H1 (cell line): ENCODE data around the gene ACSL6. TPM values are rescaled to one million over a fixed set of nuclear protein-coding genes. Genes with fewer than 3 reads are reported as not detected.

Experiments used
- CTCF ChIA-PET: fragments of 300-600 bp; sonication (Branson Sonifier 250); formaldehyde crosslinking; loops from one replicate; lab custom pipeline; 2021; ENCODE audit not compliant: partially characterized antibody; lab: Charles Lee
- POLR2A ChIA-PET: fragments of 300-600 bp; sonication (Branson Sonifier 250); formaldehyde crosslinking; loops from one replicate; lab custom pipeline; 2021; ENCODE audit warnings: inconsistent platforms; ENCODE audit not compliant: partially characterized antibody; lab: Charles Lee
- DNase-seq, 2 experiments: peaks; one replicate each; pipeline versions ENCODE4 v3.0.0 to v3.0.0-alpha.2; 2010 to 2022; ENCODE audit warnings: low spot score in 2 of 2, low read depth in 1 of 2, mixed read lengths in 1 of 2
- FAIRE-seq: peaks from 2 replicates; lab custom pipeline; 2011; peaks lifted over from hg19 to GRCh38; lab: Jason Lieb, UNC
- H2AFZ ChIP-seq: 2 replicates; pipeline ENCODE4 v1.8.1; 2012; ENCODE audit warnings: low read length, inconsistent platforms
- H2AK5ac ChIP-seq: 2 replicates; pipeline ENCODE4 v1.6.1; 2013; ENCODE audit warnings: low read depth, low read length
- H2BK120ac ChIP-seq: replicated peaks from 2 replicates; pipeline ENCODE3; 2013; ENCODE audit warnings: low read depth, low read length, inconsistent platforms
- H2BK12ac ChIP-seq: 2 replicates; pipeline ENCODE4 v1.6.1; 2013; ENCODE audit warnings: low read depth, low read length
- H2BK15ac ChIP-seq: 2 replicates; pipeline ENCODE4 v1.6.1; 2013; ENCODE audit warnings: low read length
- H2BK20ac ChIP-seq: 2 replicates; pipeline ENCODE4 v1.6.1; 2013; ENCODE audit warnings: low read length
- H2BK5ac ChIP-seq: 2 replicates; pipeline ENCODE4 v1.6.1; 2013; ENCODE audit warnings: low read depth, low read length
- H3K14ac ChIP-seq: 2 replicates; pipeline ENCODE4 v1.6.1; 2013; ENCODE audit warnings: inconsistent platforms; ENCODE audit not compliant: insufficient read length
- H3K18ac ChIP-seq: 2 replicates; pipeline ENCODE4 v1.6.1; 2013; ENCODE audit warnings: low read length; ENCODE audit errors: extremely low read depth
- H3K23ac ChIP-seq: 2 replicates; pipeline ENCODE4 v1.6.1; 2013; ENCODE audit warnings: inconsistent platforms; ENCODE audit not compliant: insufficient read length
- H3K23me2 ChIP-seq: 2 replicates; pipeline ENCODE4 v1.6.1; 2013; ENCODE audit warnings: low read depth, low read length
- H3K27ac ChIP-seq: 2 replicates; pipeline ENCODE4 v1.6.1; 2011; ENCODE audit warnings: low read depth, low read length, inconsistent platforms
- H3K27me3 ChIP-seq, 4 experiments: replicated peaks in 1 of 4; 1 replicate in 1 of 4; 2 replicates in 3 of 4; pipeline versions ENCODE4 v1.6.1 to v1.8.1; 2011 to 2013; ENCODE audit warnings: low read length in 3 of 4, mild to moderate bottlenecking in 3 of 4, inconsistent platforms in 2 of 4, mixed read lengths in 2 of 4, moderate library complexity in 1 of 4; ENCODE audit not compliant: control insufficient read depth in 3 of 4, insufficient read depth in 3 of 4; ENCODE audit errors: extremely low read depth in 1 of 4
- H3K36me3 ChIP-seq, 4 experiments: 2 replicates each; pipeline versions ENCODE4 v1.6.1 to v1.8.1; 2011 to 2013; ENCODE audit warnings: mild to moderate bottlenecking in 4 of 4, low read length in 3 of 4, moderate library complexity in 2 of 4, control low read depth in 1 of 4, inconsistent platforms in 1 of 4; ENCODE audit not compliant: insufficient read depth in 4 of 4, control insufficient read depth in 2 of 4
- H3K4ac ChIP-seq: replicated peaks from 2 replicates; pipeline ENCODE3; 2013; ENCODE audit warnings: low read length, low read depth, mixed read lengths, inconsistent platforms; ENCODE audit not compliant: insufficient read length
- H3K4me1 ChIP-seq, 4 experiments: replicated peaks in 1 of 4; 1 replicate in 1 of 4; 2 replicates in 3 of 4; pipeline versions ENCODE4 v1.6.1 to v1.8.1; 2011 to 2013; ENCODE audit warnings: low read length in 3 of 4, inconsistent platforms in 2 of 4, mixed read lengths in 1 of 4; ENCODE audit not compliant: insufficient read depth in 4 of 4, control insufficient read depth in 3 of 4
- H3K4me2 ChIP-seq, 2 experiments: 2 replicates each; pipeline versions ENCODE4 v1.6.1 to v1.8.1; 2011 to 2013; ENCODE audit warnings: low read depth in 2 of 2, low read length in 2 of 2, control low read depth in 1 of 2, inconsistent platforms in 1 of 2, mild to moderate bottlenecking in 1 of 2; ENCODE audit not compliant: insufficient read depth in 1 of 2
- H3K4me3 ChIP-seq, 4 experiments: fragments of 200-600, 300-600 bp in 1 of 4; sonication (generic), shearing (Covaris generic), sonication (Bioruptor Twin) in 1 of 4; 2 replicates each; pipeline versions ENCODE4 v1.5.1 to v1.8.1; 2011 to 2016; ENCODE audit warnings: low read length in 4 of 4, low read depth in 3 of 4, control low read depth in 2 of 4, inconsistent platforms in 2 of 4, mild to moderate bottlenecking in 2 of 4, mixed read lengths in 1 of 4, moderate library complexity in 1 of 4; ENCODE audit not compliant: insufficient read depth in 2 of 4; ENCODE audit errors: extremely low read depth in 1 of 4
- H3K56ac ChIP-seq: replicated peaks from 2 replicates; pipeline ENCODE3; 2013; ENCODE audit warnings: low read depth, mild to moderate bottlenecking, mixed read lengths, low read length, inconsistent platforms; ENCODE audit not compliant: insufficient read length
- H3K79me1 ChIP-seq: 2 replicates; pipeline ENCODE4 v1.6.1; 2013; ENCODE audit warnings: low read depth, low read length, control low read depth
- H3K79me2 ChIP-seq, 2 experiments: 2 replicates each; pipeline versions ENCODE4 v1.6.1 to v1.8.1; 2012 to 2013; ENCODE audit warnings: low read length in 2 of 2, mild to moderate bottlenecking in 2 of 2, inconsistent platforms in 1 of 2; ENCODE audit not compliant: insufficient read depth in 2 of 2, control insufficient read depth in 1 of 2
- H3K9ac ChIP-seq, 4 experiments: replicated peaks in 1 of 4; 1 replicate in 1 of 4; 2 replicates in 3 of 4; pipeline versions ENCODE4 v1.6.1 to v1.8.1; 2011 to 2013; ENCODE audit warnings: low read depth in 3 of 4, low read length in 3 of 4, control low read depth in 2 of 4, mild to moderate bottlenecking in 2 of 4, moderate library complexity in 2 of 4, inconsistent platforms in 1 of 4; ENCODE audit errors: extremely low read depth in 1 of 4
- H3K9me3 ChIP-seq, 2 experiments: 2 replicates each; pipeline versions ENCODE4 v1.6.1 to v1.8.1; 2012 to 2013; ENCODE audit warnings: mild to moderate bottlenecking in 2 of 2, moderate library complexity in 2 of 2, control low read depth in 1 of 2, inconsistent platforms in 1 of 2, low read depth in 1 of 2, low read length in 1 of 2, mixed read lengths in 1 of 2; ENCODE audit not compliant: insufficient read depth in 2 of 2
- H4K20me1 ChIP-seq, 2 experiments: replicated peaks in 1 of 2; 2 replicates each; pipeline versions ENCODE3 to v1.8.1; 2011 to 2013; ENCODE audit warnings: inconsistent platforms in 2 of 2, low read length in 2 of 2, mild to moderate bottlenecking in 1 of 2; ENCODE audit not compliant: insufficient read depth in 2 of 2, control insufficient read depth in 1 of 2
- H4K5ac ChIP-seq: 2 replicates; pipeline ENCODE4 v1.6.1; 2013; ENCODE audit warnings: low read length, low read depth, mixed read lengths, inconsistent platforms; ENCODE audit not compliant: insufficient read length
- H4K8ac ChIP-seq: 2 replicates; pipeline ENCODE4 v1.8.0; 2013; ENCODE audit warnings: mild to moderate bottlenecking, moderate library complexity, low read length, inconsistent platforms; ENCODE audit not compliant: insufficient read depth; ENCODE audit errors: extremely low read depth
- H4K91ac ChIP-seq: replicated peaks from 2 replicates; pipeline ENCODE3; 2013; ENCODE audit warnings: low read length, mixed read lengths, inconsistent platforms; ENCODE audit not compliant: insufficient read length
- ATF2 ChIP-seq: IDR thresholded peaks from 2 replicates; pipeline ENCODE4 v1.6.1; 2012; ENCODE audit warnings: low read length, inconsistent platforms
- CTBP2 ChIP-seq: IDR thresholded peaks from 2 replicates; pipeline ENCODE4 v1.7.0; 2011; ENCODE audit warnings: borderline replicate concordance, mild to moderate bottlenecking, moderate library complexity, mixed read lengths, low read length; ENCODE audit not compliant: insufficient read depth, insufficient read length
- CTCF ChIP-seq, 3 experiments: IDR thresholded peaks; 1 replicate in 2 of 3; 2 replicates in 1 of 3; pipeline versions ENCODE4 v1.5.1 to v1.6.1; 2011; ENCODE audit warnings: low read length in 3 of 3, mild to moderate bottlenecking in 3 of 3, inconsistent platforms in 2 of 3, low read depth in 1 of 3, moderate library complexity in 1 of 3; ENCODE audit not compliant: insufficient read depth in 1 of 3; ENCODE audit errors: control extremely low read depth in 1 of 3
- EGR1 ChIP-seq: IDR thresholded peaks from 2 replicates; pipeline ENCODE4 v1.6.1; 2011; ENCODE audit warnings: low read depth, low read length, borderline replicate concordance
- KDM5A ChIP-seq: fragments of 200-600 bp; IDR thresholded peaks from 2 replicates; pipeline ENCODE4 v1.7.1; 2012; ENCODE audit warnings: mild to moderate bottlenecking, low read length, inconsistent platforms, mixed read lengths
- MAFK ChIP-seq: IDR thresholded peaks from 2 replicates; pipeline ENCODE4 v1.6.1; 2012; ENCODE audit warnings: low read depth, mild to moderate bottlenecking, improper control_type of control experiment, low read length
- SIN3A ChIP-seq, 2 experiments: IDR thresholded peaks in 1 of 2; conservative IDR thresholded peaks in 1 of 2; 2 replicates each; pipeline ENCODE4 v1.6.1; 2011 to 2012; ENCODE audit warnings: low read length in 2 of 2, improper control_type of control experiment in 1 of 2, low read depth in 1 of 2, mild to moderate bottlenecking in 1 of 2
- SP2 ChIP-seq: IDR thresholded peaks from 2 replicates; pipeline ENCODE4 v1.6.1; 2012; ENCODE audit warnings: mild to moderate bottlenecking, low read length, inconsistent platforms
- TAF1 ChIP-seq: IDR thresholded peaks from 2 replicates; pipeline ENCODE4 v1.6.1; 2011; ENCODE audit warnings: mild to moderate bottlenecking, low read depth, low read length
- WGBS, 2 experiments: shearing (Covaris generic) in 1 of 2; methylation state at CpG; one replicate each; pipeline versions ENCODE4 v1.1.6 to v1.1.7; 2013 to 2015; ENCODE audit warnings: low lambda C conversion rate in 2 of 2, mixed read lengths in 2 of 2, inconsistent platforms in 1 of 2, low coverage in 1 of 2, missing lambda C conversion rate in 1 of 2; ENCODE audit not compliant: insufficient replicate concordance in 2 of 2, insufficient coverage in 1 of 2, insufficient read length in 1 of 2; ENCODE audit errors: extremely low coverage in 1 of 2, missing lambda C conversion rate in 1 of 2; 5-methylcytosine and 5-hydroxymethylcytosine counted together
- polyA plus RNA-seq, 7 experiments: library from polyadenylated mRNA; depleted of rRNA in 3 of 7; stranded (reverse) in 5 of 7; unstranded in 2 of 7; fragments of >200 nt in 5 of 7; fragments of 200-250 nt in 2 of 7; gene quantifications; 1 replicate in 5 of 7; 2 replicates in 1 of 7; 4 replicates in 1 of 7; pipeline versions ENCODE4 v1.2.1 to v1.2.3, GENCODE V29; 2011 to 2013; ENCODE audit warnings: missing spikeins in 2 of 7, mixed read lengths in 2 of 7
- total RNA-seq: library from RNA; stranded (reverse); fragmentation: NEBNext Ultra II Directional; extraction: Animal tissue kit (Norgen Biotek cat#: 25700); gene quantifications from 2 replicates; pipeline ENCODE4 v1.2.1, GENCODE V29; 2021

ACSL6 gene
- total and polyA plus RNA-seq, 2 of the 8 experiments (the other 6 are each of a cell fraction or from before 2014, with no cell fraction given) = 2.3 to 2.4 TPM

GRCh38 chr5:132027027-132027426, 15.6 kb upstream of the ACSL6 start:
- no peaks in the 10 kb centered on the region for H3K9me3 ChIP-seq
- H3K4me3 ChIP-seq = no peak overlapping the region
- H2BK15ac ChIP-seq = no peak overlapping the region
- no peaks in the 10 kb centered on the region; the same call in 1 of the 2 replicates for H3K23me2 ChIP-seq
- H3K23ac ChIP-seq = no peak overlapping the region
- no peak overlapping the region for H3K18ac ChIP-seq
- no peak overlapping the region for H3K56ac ChIP-seq
- no peak overlapping the region for H2BK20ac ChIP-seq
- no peak overlapping the region for H3K14ac ChIP-seq
- H4K91ac ChIP-seq = no peak overlapping the region
- no peaks in the 10 kb centered on the region for H4K20me1 ChIP-seq
- H3K27ac ChIP-seq = no peak overlapping the region
- no peak overlapping the region for H3K9ac ChIP-seq
- DNase-seq (no peak), FAIRE-seq (no peak)
- no peak overlapping the region for H4K5ac ChIP-seq
- ChIA-PET POLR2A (no interaction called here), CTCF (interaction anchor here (1.1 kb wide), 2 partner anchors 15 to 437 kb away, joined by 3 to 4 read pairs; no protein-coding TSS in a partner anchor)
- H2BK120ac ChIP-seq = no peak overlapping the region
- 87% methylated on average over 2 of the region's 2 CpGs; no CpG with 5 or more reads in 1 of the 2 experiments for WGBS, 2 experiments
- H3K27me3 ChIP-seq = no peaks in the 10 kb centered on the region
- H4K8ac ChIP-seq = no peak overlapping the region
- no peaks in the 10 kb centered on the region for H3K4me1 ChIP-seq
- no peak overlapping the region for H2AK5ac ChIP-seq
- H2BK5ac ChIP-seq = no peak overlapping the region
- no peak overlapping the region for H2AFZ ChIP-seq
- no peak overlapping the region for H3K4me2 ChIP-seq
- H3K4ac ChIP-seq = no peak overlapping the region
- H3K79me2 ChIP-seq = no peaks in the 10 kb centered on the region
- no peaks in the 10 kb centered on the region for H3K36me3 ChIP-seq
- H2BK12ac ChIP-seq = no peak overlapping the region
- H3K79me1 ChIP-seq = no peaks in the 10 kb centered on the region
- TF ChIP-seq TAF1 (no peak), CTBP2 (no peak), SIN3A (conservative IDR thresholded peaks at IDR 0.05 in 1 of 2, IDR thresholded peaks at IDR 0.05 in 1 of 2; ENCODE audit: low read depth in 1 of 2, low read length in 2 of 2) (no peak), SP2 (no peak), EGR1 (no peak), ATF2 (no peak), CTCF (IDR thresholded peaks at IDR 0.05; ENCODE audit: control extremely low read depth in 1 of 3, insufficient read depth in 1 of 3, low read depth in 1 of 3, low read length in 3 of 3) (no peak), MAFK (no peak), KDM5A (no peak)
